GM18861 (cell line): Measurements from ENCODE around the gene LCE2D.
"Not testable (repeated sequence)": the region's sequence is repeated elsewhere in the genome, so short reads cannot be mapped to it uniquely, and the experiment has no call there.

ENCODE experiments used
- ATAC-seq: cut with Tn5 transposase; IDR thresholded peaks from one replicate; pipeline ENCODE4 v1.9.1; 2021; ENCODE audit not compliant: unreplicated experiment

LCE2D gene

GRCh38 chr1:152663098-152663497 lies at the start of gene LCE2D:
Gene LCE2D, plus strand, starts transcription at chr1:152663380. Its CDS starts 726 bp downstream, at chr1:152664106.
- ATAC-seq = no peak

- ATAC-seq = no peak
Observed at GRCh38 chr1:152613511-152613910, 49.7 kb upstream of the LCE2D start, which contains the start of gene LCE3B. Gene LCE3B, plus strand, starts transcription at chr1:152613811. Its CDS starts 0 bp downstream, at chr1:152613811.

DNA sequence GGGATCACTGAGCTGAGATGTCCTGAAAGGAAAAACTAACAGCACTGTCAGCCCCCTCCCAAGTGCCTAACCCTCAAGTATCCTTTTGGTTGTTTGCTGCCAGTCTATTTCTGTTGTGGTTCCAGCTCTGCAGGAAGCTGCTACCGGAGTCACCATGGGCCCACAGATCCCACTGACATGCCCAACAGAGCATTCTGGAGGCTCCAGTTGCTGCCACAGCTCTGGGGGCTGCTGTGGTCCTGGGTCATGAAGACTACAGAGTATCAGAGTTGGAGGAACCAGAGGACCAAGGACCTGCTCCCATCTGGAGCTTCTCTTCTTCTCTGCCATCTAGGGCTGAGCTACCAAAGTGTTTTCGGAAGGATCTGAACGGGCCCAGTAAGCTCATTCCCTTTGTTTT lies 41.2 kb upstream of the LCE2D start:
- no peak for ATAC-seq

DNA sequence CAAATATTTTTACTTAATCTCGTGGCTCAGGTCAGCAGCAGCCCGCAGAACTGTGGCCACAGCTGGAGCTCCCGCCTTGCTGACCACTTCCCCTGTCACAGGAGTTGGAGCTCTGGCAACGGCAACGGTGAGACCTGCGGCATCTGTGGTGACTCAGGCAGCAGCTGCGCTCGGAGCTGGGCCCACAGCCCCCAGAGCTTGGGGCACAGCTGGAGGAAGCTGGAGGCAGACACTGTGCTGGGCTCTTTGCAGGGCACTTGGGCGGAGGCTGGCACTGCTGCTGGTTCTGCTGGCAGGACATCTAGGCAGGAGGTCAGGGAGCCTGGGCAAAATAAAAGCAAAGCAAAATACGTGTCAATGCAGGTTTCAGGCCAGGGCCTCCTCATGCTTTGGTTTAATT lies 40.4 kb upstream of the LCE2D start, which contains the start of gene LCE3A:
Gene LCE3A, minus strand, starts transcription at position 301 of the 400 bp plus-strand sequence. Its CDS starts 0 bp downstream, at position 301.
- no peak for ATAC-seq

DNA sequence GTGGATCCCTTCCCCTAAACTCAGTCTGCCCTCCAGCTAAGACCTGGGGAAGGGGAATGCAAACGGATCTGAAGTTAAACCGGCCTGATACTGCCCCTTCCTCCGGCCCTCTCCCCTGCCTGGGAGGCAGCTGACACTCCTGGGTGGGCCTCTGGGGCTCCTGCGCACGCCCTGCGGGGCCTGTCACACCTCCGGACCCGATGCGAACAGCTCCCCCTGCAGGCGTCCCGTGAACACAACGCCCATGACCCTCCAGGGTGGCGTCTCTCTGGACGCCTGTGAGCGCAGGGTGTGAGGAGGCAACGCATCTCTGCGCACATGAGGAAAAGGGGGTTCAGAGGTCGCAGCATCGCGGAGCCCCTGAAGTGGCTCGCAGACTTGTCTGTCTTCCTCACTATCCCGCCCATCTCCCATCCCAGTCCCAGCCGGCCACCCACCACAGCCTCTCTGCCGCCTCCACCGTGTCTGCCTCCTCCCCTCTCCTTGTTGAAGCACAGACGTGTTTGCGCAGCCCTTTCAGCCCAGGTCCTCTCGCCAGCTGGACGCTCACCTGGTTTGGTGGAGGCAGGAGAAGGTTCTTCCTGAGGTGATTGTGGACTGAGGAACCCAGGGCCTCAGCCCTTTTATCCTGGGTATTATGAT lies 39.9 kb upstream of the LCE2D start:
- no peak for ATAC-seq

- no peak for ATAC-seq
Observed at GRCh38 chr1:152626744-152627143, 36.4 kb upstream of the LCE2D start.

DNA sequence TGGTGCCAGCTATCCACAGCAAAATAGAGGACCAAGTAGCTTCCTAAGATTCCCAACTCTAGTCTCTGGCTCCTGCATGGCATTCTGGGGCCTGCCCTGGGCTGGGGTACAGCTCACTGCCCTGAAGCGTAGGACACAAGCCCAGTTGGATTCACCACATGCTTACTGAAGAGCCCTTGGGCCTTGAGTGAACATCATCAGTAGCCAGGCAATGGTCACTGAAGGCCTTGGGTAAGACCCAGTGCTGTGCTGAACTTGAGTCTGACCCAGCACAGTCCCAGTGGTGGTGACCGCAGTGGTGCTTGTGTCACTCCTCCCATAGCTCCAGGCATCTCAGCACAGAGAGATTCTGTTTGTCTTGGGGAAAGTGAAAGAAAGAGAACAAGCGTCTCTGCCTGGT lies 32.6 kb upstream of the LCE2D start:
- no peak for ATAC-seq

DNA sequence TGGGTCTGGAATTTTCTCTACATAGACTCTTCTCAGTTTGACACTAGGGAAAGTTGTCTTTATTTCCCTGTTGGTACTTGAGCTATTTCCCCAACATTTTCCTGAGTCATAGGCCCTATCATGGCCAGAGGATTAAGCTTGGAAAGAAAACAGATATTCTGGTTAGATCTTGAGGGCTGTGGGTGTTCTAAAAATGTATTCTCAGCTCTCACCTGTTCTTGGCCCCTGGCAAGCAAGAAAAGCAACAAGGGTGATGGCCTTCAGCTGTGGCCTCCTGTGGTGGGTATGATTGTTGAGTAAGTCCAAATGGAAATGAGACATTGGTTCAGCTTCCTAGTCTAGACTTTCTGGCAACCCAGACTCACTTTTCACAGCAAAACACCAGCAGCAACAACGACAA lies 22.8 kb upstream of the LCE2D start:
- ATAC-seq = no peak

DNA sequence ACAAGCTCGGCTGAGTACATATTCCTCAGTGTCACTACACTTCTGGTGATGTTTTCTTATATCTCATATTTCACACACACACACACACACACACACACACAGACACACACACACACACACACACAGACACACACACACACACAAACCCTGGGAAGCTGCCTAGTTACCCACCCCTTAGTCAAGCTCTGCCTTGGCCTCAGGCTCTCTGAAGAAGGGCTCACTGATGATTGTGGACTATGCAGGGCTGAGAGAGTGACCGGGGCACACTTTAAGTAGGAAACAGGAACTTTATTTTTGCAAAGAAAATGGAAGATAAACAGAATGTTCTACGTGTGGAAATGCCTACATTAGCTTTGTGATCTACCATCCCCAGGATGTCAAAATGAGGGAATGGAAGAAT lies 19.2 kb upstream of the LCE2D start:
- no peak for ATAC-seq

DNA sequence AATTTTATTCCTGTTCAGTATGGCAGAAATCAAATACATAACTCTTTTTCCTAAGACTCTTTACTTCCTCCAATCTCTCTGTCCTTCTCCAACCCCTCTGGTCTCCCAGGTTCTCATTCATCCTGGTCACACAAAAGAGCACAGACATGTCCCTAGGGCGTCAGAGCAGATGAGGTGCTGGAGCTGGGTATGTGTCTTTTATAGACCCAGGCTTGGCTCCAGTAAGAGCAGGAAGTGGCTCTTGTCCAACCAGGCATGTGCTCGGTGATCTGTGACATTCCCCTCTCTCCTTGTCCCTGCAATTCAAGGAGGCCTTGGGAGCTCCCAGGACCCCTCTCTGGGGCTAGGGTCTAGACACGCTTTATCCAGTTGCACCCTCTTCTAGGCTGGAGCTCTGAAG lies 18.0 kb upstream of the LCE2D start:
- ATAC-seq = no peak

GRCh38 chr1:152646656-152647055 lies 16.5 kb upstream of the LCE2D start:
- ATAC-seq = no peak

DNA sequence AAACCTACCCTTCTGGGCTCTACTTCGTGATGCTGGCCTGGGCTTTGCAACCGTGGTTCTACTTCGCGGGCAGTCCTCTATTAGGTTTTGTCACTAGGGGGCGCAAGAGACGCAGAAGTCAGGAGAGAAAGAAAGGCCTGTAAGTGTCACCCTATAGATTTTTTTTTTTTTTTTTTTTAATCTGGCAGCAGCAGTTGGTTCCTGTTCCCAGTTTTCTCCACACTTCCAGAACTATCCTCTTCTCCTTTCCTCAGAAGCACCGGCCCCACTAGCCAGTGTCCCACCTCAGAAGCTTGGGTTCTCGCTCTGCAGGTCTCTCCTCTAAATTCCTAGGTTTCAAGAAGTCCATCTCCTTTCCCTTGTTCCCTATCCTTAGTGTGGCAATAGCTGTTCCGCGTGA lies 9.1 kb upstream of the LCE2D start:
- no peak for ATAC-seq

- ATAC-seq = no peak
Observed at GRCh38 chr1:152656459-152656858, 6.7 kb upstream of the LCE2D start.

DNA sequence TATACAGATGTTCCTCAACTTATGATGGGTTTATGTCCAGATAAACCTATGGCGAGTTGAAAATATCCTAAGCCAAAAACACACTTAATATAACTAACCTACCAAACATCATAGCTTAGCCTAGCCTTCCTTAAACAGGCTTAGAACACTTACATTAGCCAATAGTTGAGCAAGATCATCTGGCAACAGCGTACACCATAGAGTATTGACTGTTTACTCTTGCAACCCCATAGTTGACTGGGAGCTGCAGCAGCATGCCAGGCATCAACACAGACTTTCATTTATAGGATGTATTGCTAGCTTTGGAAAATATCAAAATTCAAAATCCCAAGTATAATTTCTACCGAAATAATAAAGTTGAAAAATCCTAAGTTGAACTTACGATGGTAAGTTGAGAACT lies 5.5 kb upstream of the LCE2D start:
- no peak for ATAC-seq

DNA sequence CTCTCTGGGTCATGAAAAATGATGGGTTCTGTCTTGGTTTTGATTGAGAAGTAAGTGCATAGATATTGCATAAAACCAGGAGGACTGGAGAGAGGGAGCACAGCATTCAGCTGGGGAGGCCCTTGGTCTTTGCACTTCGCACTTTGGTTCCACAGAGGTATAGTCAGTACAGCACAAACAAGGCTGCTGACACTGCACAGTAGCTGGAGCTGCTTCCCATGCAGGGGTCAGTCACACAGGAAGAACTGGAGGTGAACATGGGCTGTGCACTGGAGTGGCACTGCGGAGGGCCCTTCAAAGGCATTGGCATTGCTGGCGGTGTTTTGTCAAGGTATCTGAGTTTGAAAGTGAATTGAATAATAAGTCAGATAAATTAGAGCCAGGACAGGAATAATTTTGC lies 4.5 kb upstream of the LCE2D start:
- no peak for ATAC-seq

DNA sequence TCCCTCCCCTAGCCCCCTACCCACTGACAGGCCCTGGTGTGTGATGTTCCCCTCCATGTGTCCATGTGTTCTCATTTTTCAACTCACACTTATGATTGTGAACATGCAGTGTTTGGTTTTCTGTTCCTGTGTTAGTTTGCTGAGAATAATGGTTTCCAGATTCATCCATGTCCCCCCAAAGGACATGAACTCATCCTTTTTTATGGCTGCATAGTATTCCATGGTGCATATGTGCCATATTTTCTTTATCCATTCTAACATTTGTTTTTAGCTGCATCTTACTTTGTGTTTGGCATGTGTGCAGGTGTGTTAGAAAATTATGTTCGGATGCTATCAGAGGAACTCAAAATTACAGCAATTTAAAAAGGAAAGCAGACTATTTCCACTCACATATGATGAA lies 3.0 kb downstream of the LCE2D start:
- ATAC-seq = not testable (repeated sequence)

DNA sequence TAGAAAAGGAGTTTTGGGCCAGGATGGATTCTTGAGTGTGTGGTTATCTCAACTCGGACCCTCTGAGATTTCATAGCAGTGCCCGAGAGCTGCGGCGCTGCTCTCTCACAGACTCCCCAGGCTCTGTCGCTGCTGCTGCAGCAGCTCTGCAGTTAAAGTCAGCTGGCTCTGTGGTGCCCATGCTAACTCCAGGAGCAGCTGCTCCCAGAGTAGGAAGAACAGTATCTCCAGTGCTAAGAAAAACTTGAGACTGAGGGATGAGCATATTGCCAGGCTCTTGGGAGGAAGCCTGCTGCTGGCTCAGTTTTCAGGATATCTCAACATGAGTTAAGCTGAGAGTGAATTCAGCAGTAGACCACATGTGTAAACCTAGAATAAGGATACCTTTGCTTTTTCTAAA lies 4.5 kb downstream of the LCE2D start:
- no peak for ATAC-seq

DNA sequence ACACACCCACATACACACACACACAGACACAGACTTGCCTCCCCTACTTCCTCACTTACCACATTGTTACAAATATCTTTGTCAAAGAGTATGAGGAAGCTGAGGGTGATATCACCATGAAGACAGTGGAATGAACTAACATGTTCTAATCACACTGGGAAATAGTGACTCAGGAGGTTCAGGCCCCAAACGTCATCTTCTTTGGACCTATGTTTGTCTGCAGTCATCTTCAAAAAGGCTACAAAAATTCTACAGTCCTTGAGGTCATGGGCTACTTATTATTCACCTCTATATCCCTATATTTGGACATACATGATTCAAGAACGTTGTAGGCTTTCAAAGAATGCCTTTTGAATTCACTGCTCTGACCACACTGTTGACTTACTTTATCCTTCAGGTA lies 9.8 kb downstream of the LCE2D start:
- no peak for ATAC-seq

- not testable (repeated sequence) for ATAC-seq
Observed at GRCh38 chr1:152674983-152675382, 11.8 kb downstream of the LCE2D start, which contains the start of gene LCE2C. Gene LCE2C, plus strand, starts transcription at chr1:152675279. Its CDS starts 737 bp downstream, at chr1:152676016.

DNA sequence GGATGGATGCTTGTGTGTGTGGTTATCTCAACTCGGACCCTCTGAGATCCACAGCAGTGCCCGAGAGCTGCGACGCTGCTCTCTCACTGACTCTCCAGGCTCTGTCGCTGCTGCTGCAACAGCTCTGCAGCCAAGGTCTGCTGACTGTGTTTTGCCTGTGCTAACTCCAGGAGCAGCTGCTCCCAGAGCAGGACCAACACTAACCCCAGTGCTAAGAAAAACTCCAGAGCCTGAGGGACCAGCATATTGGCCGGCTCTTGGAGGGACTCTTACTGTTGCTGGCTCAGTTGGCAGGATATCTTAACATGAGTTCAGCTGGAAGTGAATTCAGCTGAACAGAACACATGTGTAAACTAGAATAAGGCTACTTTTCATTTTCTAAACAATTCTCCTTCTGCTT lies 16.3 kb downstream of the LCE2D start:
- no peak for ATAC-seq

GRCh38 chr1:152681616-152682015 lies 18.4 kb downstream of the LCE2D start:
- no peak for ATAC-seq

DNA sequence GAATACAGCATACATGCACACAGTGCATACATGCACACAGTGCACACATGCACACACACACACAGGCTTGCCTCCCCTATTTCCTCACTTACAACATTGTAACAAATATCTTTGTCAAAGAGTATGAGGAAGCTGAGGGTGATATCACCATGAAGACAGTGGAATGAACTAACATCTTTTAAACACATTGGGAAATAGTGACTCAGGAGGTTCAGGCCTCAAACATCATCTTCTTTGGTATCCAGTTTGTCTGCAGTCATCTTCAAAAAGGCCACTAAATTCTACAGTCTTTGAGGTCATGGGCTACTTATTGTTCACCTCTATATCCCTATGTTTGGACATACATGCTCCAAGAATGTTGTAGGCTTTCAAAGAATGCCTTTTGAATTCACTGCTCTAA lies 20.7 kb downstream of the LCE2D start:
- no peak for ATAC-seq

- not testable (repeated sequence) for ATAC-seq
Observed at GRCh38 chr1:152685823-152686222, 22.6 kb downstream of the LCE2D start, which contains the start of gene LCE2B. Gene LCE2B, plus strand, starts transcription at chr1:152686123. Its CDS starts 721 bp downstream, at chr1:152686844.
